PC-3 (cell line): ENCODE measurements around the gene SPATS2.

Experiments
- EZH2phosphoT487 ChIP-seq: fragments of 300-600 bp; sonication (generic); IDR thresholded peaks from 2 replicates; pipeline ENCODE4 v1.6.1; 2018; ENCODE audit warnings: mild to moderate bottlenecking, antibody characterized with exemption, low read length, borderline replicate concordance
- TF ChIP-seq, protein P1 (sequence below): fragments of 300-600 bp; sonication (generic); conservative IDR thresholded peaks from 2 replicates; pipeline ENCODE4 v1.5.1; 2017; ENCODE audit warnings: antibody characterized with exemption, low read depth, mild to moderate bottlenecking, low read length

DNA sequence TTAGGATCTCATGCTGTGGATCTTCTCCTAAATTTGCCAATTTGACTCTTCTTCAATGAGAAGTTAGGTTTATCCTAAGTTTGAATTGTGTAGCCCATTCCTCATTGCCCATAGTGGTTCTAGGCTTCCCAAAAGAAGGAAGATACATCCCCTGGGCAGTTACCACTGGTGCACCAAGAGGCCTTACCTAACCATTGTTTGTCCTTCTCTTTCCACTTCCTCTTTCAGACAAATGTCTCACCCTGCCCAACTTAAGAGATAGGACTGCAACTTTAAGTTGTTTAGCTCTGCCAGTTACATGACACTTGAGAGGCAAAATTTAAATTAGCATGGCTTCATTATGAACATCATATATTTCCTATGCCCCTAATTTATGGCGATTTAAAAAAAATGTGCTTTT lies 162.2 kb downstream of the SPATS2 start:
- TF ChIP-seq, protein P1, sequence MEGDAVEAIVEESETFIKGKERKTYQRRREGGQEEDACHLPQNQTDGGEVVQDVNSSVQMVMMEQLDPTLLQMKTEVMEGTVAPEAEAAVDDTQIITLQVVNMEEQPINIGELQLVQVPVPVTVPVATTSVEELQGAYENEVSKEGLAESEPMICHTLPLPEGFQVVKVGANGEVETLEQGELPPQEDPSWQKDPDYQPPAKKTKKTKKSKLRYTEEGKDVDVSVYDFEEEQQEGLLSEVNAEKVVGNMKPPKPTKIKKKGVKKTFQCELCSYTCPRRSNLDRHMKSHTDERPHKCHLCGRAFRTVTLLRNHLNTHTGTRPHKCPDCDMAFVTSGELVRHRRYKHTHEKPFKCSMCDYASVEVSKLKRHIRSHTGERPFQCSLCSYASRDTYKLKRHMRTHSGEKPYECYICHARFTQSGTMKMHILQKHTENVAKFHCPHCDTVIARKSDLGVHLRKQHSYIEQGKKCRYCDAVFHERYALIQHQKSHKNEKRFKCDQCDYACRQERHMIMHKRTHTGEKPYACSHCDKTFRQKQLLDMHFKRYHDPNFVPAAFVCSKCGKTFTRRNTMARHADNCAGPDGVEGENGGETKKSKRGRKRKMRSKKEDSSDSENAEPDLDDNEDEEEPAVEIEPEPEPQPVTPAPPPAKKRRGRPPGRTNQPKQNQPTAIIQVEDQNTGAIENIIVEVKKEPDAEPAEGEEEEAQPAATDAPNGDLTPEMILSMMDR, result no peak
- no peak for TF ChIP-seq EZH2phosphoT487
